Thoracic aorta (tissue), 2 donors: ENCODE results near the gene CYB5R3. TPM values are rescaled to one million over a fixed set of nuclear protein-coding genes. Genes with fewer than 3 reads are reported as not detected.

Experiments
- ATAC-seq: fragments of 150-250 bp; one replicate; pipeline ENCODE4 v1.8.0; 2017; ENCODE audit warnings: low read depth; ENCODE audit not compliant: insufficient number of reproducible peaks, low FRiP score
- DNase-seq: peaks from one replicate; pipeline ENCODE4 v3.0.0-alpha.2; 2020; ENCODE audit warnings: low spot score
- H3K27ac ChIP-seq, 2 donors: fragments of 200-600 bp; sonication (generic); 1 replicate in 1 of 2; 2 replicates in 1 of 2; pipeline ENCODE4 v1.5.1; 2016; ENCODE audit warnings: mild to moderate bottlenecking in 2 of 2, moderate library complexity in 2 of 2
- H3K27me3 ChIP-seq: fragments of 200-600 bp; sonication (generic); replicated peaks from 2 replicates; pipeline ENCODE4 v1.6.0; 2016; ENCODE audit warnings: mild to moderate bottlenecking; ENCODE audit not compliant: insufficient read depth
- H3K36me3 ChIP-seq: fragments of 200-600 bp; sonication (generic); one replicate; pipeline ENCODE4 v1.5.1; 2016
- H3K4me1 ChIP-seq, 2 donors: fragments of 200-600 bp; sonication (generic); 1 replicate in 1 of 2; 2 replicates in 1 of 2; pipeline versions ENCODE4 v1.5.1 to v1.6.0; 2016; ENCODE audit warnings: low read depth in 2 of 2, mild to moderate bottlenecking in 1 of 2; ENCODE audit not compliant: control insufficient read depth in 1 of 2
- H3K4me3 ChIP-seq: fragments of 200-600 bp; sonication (generic); 2 replicates; pipeline ENCODE4 v1.5.1; 2016; ENCODE audit warnings: mild to moderate bottlenecking
- H3K9me3 ChIP-seq: fragments of 200-600 bp; sonication (generic); 2 replicates; pipeline ENCODE4 v1.5.1; 2016
- total RNA-seq, 2 donors: library from RNA; depleted of rRNA; stranded (reverse); fragments of >200 nt; gene quantifications; one replicate each; pipeline versions ENCODE4 v1.1.0 to v1.2.3, GENCODE V29; 2016
- TF ChIP-seq, protein P1 (sequence below): fragments of 200-600 bp; sonication (generic); IDR thresholded peaks from one replicate; pipeline ENCODE4 v1.5.1; 2019; ENCODE audit warnings: antibody characterized with exemption

The CYB5R3 gene
- total RNA-seq, 2 donors from 2014 or later, result 209 to 606 TPM

DNA sequence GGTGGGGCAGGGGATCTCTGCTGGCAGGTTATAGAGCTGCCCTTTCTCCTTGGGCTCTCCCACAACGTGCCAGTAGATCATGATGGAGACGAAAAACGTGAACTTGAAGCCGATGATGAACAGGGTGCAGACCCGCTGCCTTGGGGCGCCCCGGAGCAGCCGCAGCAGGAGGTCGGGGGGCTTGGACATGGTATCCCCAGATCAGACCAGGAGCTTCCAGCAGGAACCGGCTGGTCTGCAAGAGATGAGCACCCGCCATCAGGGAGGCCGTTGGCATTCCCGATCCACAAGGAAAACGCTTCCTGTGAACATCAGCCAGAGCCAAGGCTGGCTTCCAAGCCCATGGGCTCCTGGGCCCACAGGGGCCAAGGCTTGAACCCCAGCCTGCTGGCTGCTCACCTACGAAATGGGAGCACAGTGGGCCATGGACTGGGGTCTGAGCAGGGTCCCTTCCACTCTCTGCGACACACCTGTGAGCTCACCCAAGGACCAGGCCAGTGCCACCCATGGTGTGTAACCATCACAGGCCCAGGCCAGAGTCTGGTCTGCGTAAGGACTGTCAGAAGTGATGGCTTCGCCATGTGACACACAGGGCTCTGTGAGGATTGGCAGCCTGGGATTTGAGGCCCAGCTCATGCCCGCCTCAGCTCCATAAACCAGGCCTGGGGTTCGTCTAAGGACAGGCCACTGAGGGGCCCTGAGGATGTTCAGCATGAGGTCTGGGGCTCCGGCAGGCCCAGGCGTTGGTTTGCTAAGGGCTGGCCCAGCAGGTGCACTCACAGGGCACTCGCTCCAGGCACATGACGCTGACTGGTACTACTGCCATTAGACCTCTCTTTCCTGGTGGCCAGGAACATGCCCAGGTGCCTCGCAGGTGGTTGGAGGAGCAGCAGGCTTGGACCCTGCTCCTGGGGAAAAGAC lies 44.8 kb upstream of the CYB5R3 start:
- Histone ChIP-seq H3K9me3 (no peaks in the 10 kb centered on the region), H3K4me1 (peaks cover 31 to 68% of the 10 kb centered on the region in 2 donors), H3K27me3 (no peaks in the 10 kb centered on the region), H3K36me3 (peaks cover 6% of the 10 kb centered on the region), H3K4me3 (no peak overlapping the region), H3K27ac (peak overlapping the region in 1 of 2 donors; percentile 80)
- TF ChIP-seq, protein P1, sequence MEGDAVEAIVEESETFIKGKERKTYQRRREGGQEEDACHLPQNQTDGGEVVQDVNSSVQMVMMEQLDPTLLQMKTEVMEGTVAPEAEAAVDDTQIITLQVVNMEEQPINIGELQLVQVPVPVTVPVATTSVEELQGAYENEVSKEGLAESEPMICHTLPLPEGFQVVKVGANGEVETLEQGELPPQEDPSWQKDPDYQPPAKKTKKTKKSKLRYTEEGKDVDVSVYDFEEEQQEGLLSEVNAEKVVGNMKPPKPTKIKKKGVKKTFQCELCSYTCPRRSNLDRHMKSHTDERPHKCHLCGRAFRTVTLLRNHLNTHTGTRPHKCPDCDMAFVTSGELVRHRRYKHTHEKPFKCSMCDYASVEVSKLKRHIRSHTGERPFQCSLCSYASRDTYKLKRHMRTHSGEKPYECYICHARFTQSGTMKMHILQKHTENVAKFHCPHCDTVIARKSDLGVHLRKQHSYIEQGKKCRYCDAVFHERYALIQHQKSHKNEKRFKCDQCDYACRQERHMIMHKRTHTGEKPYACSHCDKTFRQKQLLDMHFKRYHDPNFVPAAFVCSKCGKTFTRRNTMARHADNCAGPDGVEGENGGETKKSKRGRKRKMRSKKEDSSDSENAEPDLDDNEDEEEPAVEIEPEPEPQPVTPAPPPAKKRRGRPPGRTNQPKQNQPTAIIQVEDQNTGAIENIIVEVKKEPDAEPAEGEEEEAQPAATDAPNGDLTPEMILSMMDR, result no peak
- DNase-seq (no peak), ATAC-seq (no peak)

DNA sequence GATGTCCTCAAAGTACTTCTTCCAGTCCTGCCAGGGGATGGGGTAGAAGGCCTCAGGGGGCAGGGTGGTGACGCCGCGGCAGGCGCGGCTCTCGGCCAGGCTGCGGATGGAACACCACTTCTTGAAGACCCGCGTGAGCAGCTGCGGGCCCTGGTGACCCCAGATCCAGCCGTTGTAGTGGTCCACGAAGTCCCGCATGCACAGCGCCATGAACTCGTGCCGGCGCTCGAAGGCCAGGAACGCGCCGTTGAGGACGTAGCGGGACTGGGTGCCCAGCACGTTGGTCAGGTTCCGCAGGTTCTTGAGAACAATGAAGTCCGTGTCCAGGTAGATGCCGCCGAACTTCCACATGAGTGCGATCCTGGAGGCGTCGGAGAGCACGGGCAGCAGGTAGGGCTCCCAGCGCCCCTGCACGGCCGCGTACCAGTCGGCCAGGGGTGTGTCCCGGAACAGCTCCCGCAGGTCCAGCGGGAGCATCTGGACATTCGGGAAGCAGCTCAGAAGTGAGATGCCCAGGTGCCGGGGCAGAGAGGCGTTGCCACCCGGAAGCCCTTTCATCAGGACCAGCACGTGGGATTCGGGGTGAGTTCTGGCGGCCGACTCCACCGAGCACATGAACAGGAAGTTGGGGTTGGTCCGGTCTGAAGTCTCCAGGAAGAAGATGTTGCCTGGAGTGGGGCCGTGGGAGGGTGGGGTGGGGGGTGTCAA lies 44.0 kb upstream of the CYB5R3 start:
- Histone ChIP-seq H3K36me3 (peaks cover 6% of the 10 kb centered on the region), H3K9me3 (no peaks in the 10 kb centered on the region), H3K27ac (no peak overlapping the region), H3K4me1 (peaks cover 27 to 66% of the 10 kb centered on the region in 2 donors), H3K4me3 (no peak overlapping the region), H3K27me3 (no peaks in the 10 kb centered on the region)
- no peak for DNase-seq
- TF ChIP-seq, protein P1, result no peak
- no peak for ATAC-seq

DNA sequence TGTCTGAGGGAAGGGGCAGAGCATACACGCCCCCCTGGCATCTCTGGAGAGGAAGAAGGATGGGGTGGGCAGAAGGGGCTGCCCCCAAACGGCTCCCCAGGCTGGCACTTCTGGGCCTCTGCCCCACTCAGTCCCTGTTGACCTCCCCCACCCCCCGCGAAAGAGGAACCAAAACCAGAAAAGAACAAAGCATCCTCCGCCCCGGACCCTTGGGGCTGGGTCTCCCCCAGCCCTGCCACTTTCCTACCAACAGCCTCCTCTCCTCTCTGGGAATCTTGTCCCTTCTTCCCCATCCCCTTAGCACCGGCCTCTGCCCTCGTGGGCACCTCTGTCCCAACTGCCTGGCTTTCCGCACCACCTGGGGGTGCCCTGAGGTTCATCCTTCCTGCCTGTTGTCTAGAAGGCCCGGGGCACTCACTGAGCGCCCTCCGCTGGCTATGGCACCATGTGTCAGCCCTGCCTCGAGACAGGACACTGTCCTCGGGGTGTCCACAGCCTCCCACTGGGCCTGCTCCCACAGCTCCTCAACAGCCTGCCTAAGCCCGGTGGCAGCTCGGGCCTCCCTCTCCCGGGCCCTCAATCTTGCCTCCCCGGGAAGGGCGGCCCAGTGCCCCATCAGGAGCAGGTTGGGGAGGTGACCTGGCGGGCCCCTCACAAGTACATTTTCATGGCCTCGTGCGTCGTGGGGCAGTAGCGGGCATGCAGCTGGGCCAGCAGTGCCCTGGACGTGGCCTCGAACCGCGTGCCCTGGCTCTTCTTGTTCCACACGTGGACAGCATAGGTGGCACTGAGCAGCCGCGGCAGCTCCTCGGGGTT lies 43.3 kb upstream of the CYB5R3 start:
- no peak for DNase-seq
- ATAC-seq, result no peak
- peaks cover 32 to 68% of the 10 kb centered on the region in 2 donors for H3K4me1 ChIP-seq
- no peak overlapping the region for H3K4me3 ChIP-seq
- H3K9me3 ChIP-seq, result no peaks in the 10 kb centered on the region
- peaks cover 6% of the 10 kb centered on the region for H3K36me3 ChIP-seq
- TF ChIP-seq, protein P1, result no peak
- peak overlapping the region; percentile 10 to 68 for H3K27ac ChIP-seq
- H3K27me3 ChIP-seq, result no peaks in the 10 kb centered on the region

DNA sequence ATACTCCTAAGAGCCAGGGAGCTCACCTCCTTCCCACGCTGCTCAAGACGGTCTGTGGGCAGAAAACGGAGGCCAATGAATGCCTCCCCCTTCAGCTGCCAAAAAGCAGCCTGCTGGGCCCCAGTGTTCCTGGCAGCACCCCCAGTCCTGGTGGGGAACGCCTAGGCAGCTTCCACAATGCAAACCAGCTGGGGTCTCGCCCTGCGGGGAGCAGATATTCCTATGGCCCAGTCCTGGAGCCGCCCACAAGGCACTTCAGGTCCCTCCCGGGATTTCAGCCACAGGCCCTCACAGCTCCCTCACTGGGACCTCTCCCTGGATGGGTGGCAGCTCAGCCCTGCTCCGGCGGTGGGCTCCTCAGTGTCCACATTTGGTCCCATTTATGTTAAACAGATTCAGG lies 42.2 kb upstream of the CYB5R3 start:
- Histone ChIP-seq H3K36me3 (peaks cover 6% of the 10 kb centered on the region), H3K9me3 (no peaks in the 10 kb centered on the region), H3K4me1 (peaks cover 32 to 68% of the 10 kb centered on the region in 2 donors), H3K27me3 (no peaks in the 10 kb centered on the region), H3K27ac (peak overlapping the region; percentile 55 to 68), H3K4me3 (no peak overlapping the region)
- ATAC-seq (no peak), DNase-seq (no peak)
- TF ChIP-seq, protein P1, result no peak
